ENCODE data around the gene DDX60. TPM values are rescaled to one million over a fixed set of nuclear protein-coding genes. Genes with fewer than 3 reads are reported as not detected.

The DDX60 gene
- total RNA-seq, 2 donors from 2014 or later: 22.6 to 67.2 TPM

DNA sequence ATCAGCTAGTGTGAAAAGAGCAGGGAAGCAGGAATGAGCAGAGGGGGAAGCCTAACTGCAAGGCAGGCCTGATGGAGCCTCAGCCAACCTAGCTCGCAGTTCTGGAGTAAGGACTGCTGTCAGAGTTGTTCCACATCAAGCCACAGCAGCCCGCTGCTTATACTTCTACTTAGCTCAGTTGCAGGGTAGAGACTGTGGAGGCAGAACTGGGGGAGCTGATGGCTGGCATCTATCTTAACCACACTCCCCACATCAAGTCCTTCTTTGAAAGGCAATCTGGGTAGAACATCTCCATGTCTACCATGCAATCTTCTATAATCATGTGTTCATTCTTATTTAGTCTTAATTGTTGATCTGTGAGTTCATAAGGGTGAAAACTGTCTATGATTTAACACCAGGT lies 46.1 kb downstream of the DDX60 start:
- TF ChIP-seq, protein P1, sequence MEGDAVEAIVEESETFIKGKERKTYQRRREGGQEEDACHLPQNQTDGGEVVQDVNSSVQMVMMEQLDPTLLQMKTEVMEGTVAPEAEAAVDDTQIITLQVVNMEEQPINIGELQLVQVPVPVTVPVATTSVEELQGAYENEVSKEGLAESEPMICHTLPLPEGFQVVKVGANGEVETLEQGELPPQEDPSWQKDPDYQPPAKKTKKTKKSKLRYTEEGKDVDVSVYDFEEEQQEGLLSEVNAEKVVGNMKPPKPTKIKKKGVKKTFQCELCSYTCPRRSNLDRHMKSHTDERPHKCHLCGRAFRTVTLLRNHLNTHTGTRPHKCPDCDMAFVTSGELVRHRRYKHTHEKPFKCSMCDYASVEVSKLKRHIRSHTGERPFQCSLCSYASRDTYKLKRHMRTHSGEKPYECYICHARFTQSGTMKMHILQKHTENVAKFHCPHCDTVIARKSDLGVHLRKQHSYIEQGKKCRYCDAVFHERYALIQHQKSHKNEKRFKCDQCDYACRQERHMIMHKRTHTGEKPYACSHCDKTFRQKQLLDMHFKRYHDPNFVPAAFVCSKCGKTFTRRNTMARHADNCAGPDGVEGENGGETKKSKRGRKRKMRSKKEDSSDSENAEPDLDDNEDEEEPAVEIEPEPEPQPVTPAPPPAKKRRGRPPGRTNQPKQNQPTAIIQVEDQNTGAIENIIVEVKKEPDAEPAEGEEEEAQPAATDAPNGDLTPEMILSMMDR (IDR thresholded peaks at IDR 0.05): no peak
- Histone ChIP-seq H3K27ac (no peak overlapping the region), H3K9me3 (no peaks in the 10 kb centered on the region), H3K4me3 (no peak overlapping the region), H3K9ac (ENCODE audit: low read depth in 2 of 2, low read length in 2 of 2) (no peak overlapping the region), H3K27me3 (no peaks in the 10 kb centered on the region), H3K36me3 (peaks cover 4% of the 10 kb centered on the region), H3K4me1 (no peaks in the 10 kb centered on the region)
- DNase-seq: no peak
- intact Hi-C loops (cut with DNase I): no loop called here

DNA sequence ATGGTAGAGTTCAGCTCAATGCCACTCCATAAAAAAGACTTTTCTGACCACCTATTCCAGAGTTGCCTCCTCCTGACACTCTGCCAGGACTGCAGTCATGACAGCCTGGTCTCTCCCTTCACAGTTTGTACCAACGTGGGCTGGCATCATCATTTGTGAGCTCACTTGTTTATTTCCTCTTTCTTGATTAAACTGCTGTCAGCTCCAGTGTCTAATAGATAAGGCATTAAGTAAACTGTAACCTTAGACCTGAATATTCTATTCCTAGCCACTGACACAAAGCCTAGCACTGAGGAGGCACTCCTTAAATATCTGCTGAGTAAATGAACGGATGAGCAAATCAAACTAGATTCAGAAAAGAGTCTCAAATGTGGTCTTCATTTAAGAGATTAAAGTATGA lies 48.7 kb downstream of the DDX60 start:
- TF ChIP-seq, protein P1 (IDR thresholded peaks at IDR 0.05): no peak
- intact Hi-C loops (cut with DNase I): no loop called here
- DNase-seq: no peak
- Histone ChIP-seq H3K36me3 (peaks cover 4% of the 10 kb centered on the region), H3K4me3 (no peak overlapping the region), H3K9ac (ENCODE audit: low read depth in 2 of 2, low read length in 2 of 2) (no peak overlapping the region), H3K9me3 (no peaks in the 10 kb centered on the region), H3K27ac (no peak overlapping the region), H3K4me1 (no peaks in the 10 kb centered on the region), H3K27me3 (no peaks in the 10 kb centered on the region)

- Histone ChIP-seq H3K27ac (no peak overlapping the region), H3K4me3 (no peak overlapping the region), H3K4me1 (no peaks in the 10 kb centered on the region), H3K27me3 (no peaks in the 10 kb centered on the region), H3K9me3 (no peaks in the 10 kb centered on the region), H3K9ac (ENCODE audit: low read depth in 2 of 2, low read length in 2 of 2) (no peak overlapping the region), H3K36me3 (no peaks in the 10 kb centered on the region)
- intact Hi-C loops (cut with DNase I): no loop called here
- no peak for DNase-seq
- TF ChIP-seq, protein P1 (IDR thresholded peaks at IDR 0.05): no peak
Measured at GRCh38 chr4:168265327-168265726, 53.2 kb downstream of the DDX60 start.

GRCh38 chr4:168264903-168265302 lies 53.6 kb downstream of the DDX60 start:
- Histone ChIP-seq H3K27ac (no peak overlapping the region), H3K9ac (ENCODE audit: low read depth in 2 of 2, low read length in 2 of 2) (no peak overlapping the region), H3K36me3 (no peaks in the 10 kb centered on the region), H3K9me3 (no peaks in the 10 kb centered on the region), H3K27me3 (no peaks in the 10 kb centered on the region), H3K4me3 (no peak overlapping the region), H3K4me1 (no peaks in the 10 kb centered on the region)
- intact Hi-C loops (cut with DNase I): no loop called here
- no peak for DNase-seq
- TF ChIP-seq, protein P1 (IDR thresholded peaks at IDR 0.05): no peak

DNA sequence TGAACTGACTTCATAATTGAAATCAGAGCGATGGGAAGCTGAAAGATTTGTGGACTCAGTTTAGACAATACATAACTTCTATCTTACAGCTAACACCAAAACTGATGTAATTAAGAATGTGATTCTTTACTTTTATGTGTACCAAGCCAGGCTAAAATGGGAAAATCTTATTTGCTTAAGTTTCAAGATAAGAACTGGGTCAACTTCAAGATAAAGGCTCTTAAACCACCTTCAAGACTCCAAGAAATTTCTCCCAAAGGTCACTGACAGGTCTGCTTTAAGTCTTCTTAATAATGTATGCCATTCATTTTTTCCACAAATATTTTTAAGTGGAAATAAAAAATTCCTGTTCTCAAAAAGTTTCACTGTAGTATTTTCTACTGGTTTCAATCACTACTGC lies 55.5 kb downstream of the DDX60 start:
- H3K4me1 ChIP-seq: no peaks in the 10 kb centered on the region
- no peak for DNase-seq
- no peak overlapping the region for H3K27ac ChIP-seq
- TF ChIP-seq, protein P1 (IDR thresholded peaks at IDR 0.05): no peak
- intact Hi-C loops (cut with DNase I): no loop called here
- no peaks in the 10 kb centered on the region for H3K36me3 ChIP-seq
- H3K27me3 ChIP-seq: no peaks in the 10 kb centered on the region
- H3K9me3 ChIP-seq: no peaks in the 10 kb centered on the region
- H3K4me3 ChIP-seq: no peak overlapping the region
- no peak overlapping the region for H3K9ac ChIP-seq (ENCODE audit: low read depth in 2 of 2, low read length in 2 of 2)

DNA sequence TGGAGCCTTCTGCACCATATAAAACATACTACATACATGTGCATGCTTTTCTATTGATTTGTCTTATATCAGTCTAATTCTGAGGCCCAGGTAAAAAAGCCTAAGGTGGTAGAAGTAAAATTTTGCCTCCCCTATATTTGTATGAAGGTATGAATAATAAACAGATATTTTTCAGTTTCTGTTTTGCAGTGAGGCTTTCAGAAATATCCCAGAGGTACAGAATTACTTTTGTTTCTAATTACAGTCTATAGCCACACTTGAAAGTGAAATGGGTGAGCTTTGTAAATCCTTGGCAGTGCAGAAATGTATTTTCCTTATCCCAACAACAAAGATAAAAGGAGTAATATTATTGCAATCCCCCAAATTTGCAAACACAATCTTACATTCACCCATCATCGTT lies 59.5 kb downstream of the DDX60 start:
- Histone ChIP-seq H3K9me3 (no peaks in the 10 kb centered on the region), H3K27ac (no peak overlapping the region), H3K36me3 (no peaks in the 10 kb centered on the region), H3K9ac (ENCODE audit: low read depth in 2 of 2, low read length in 2 of 2) (no peak overlapping the region), H3K27me3 (no peaks in the 10 kb centered on the region), H3K4me3 (no peak overlapping the region), H3K4me1 (no peaks in the 10 kb centered on the region)
- intact Hi-C loops (cut with DNase I): no loop called here
- no peak for DNase-seq
- TF ChIP-seq, protein P1 (IDR thresholded peaks at IDR 0.05): no peak

Measured in colonic mucosa (tissue), 4 donors.